ENCODE results near the gene BUD23. TPM values are rescaled to one million over a fixed set of nuclear protein-coding genes. Genes with fewer than 3 reads are reported as not detected.

The BUD23 gene
- total RNA-seq, 1 experiment from 2014 or later: 124 TPM

- intact Hi-C loops (cut with micrococcal nuclease; ENCODE audit: unreplicated experiment): no loop called here
Observed at GRCh38 chr7:73649576-73649975, 33.8 kb upstream of the BUD23 start.

GRCh38 chr7:73650524-73650923 is 32.9 kb upstream of the BUD23 start:
- no peak overlapping the region for H3K27ac ChIP-seq (ENCODE audit: low read length)
- no peak overlapping the region for H3K4me3 ChIP-seq (ENCODE audit: low read depth in 2 of 2, low read length in 2 of 2)
- no peaks in the 10 kb centered on the region for H3K9me3 ChIP-seq (ENCODE audit: control insufficient read depth, insufficient read depth, low read depth, low read length)
- CTCF ChIA-PET: no interaction called here
- intact Hi-C loops (cut with micrococcal nuclease; ENCODE audit: unreplicated experiment): no loop called here
- DNase-seq (ENCODE audit: low read depth, low spot score): no peak
- POLR2A ChIA-PET: no interaction called here
- no peaks in the 10 kb centered on the region for H3K36me3 ChIP-seq (ENCODE audit: control insufficient read depth, insufficient read depth, low read length)
- no peak for TF ChIP-seq CTCF (IDR thresholded peaks at IDR 0.05)
- no peak for TF ChIP-seq REST (IDR thresholded peaks at IDR 0.05; ENCODE audit: insufficient read depth in 1 of 2, low read depth in 2 of 2, low read length in 1 of 2)
- TF ChIP-seq SIN3A (IDR thresholded peaks at IDR 0.05; ENCODE audit: borderline replicate concordance, insufficient read depth, low read depth, low read length): no peak
- TF ChIP-seq TCF7L2 (IDR thresholded peaks at IDR 0.05; ENCODE audit: low read depth, low read length): no peak
- TF ChIP-seq POLR2AphosphoS5 (IDR thresholded peaks at IDR 0.05; ENCODE audit: low read depth, low read length): no peak
- in situ Hi-C loops (cut with HindIII; ENCODE audit: low pct_unique_long_range_greater_than_20kb, low sequenced_read_pairs): no loop called here
- BruUV-seq (replicated peaks): no TSS peak
- peaks cover 3% of the 10 kb centered on the region; the same call in 1 of the 2 replicates for H3K27me3 ChIP-seq (ENCODE audit: control insufficient read depth, insufficient read depth, low read length)
- H3K4me1 ChIP-seq (ENCODE audit: control insufficient read depth, insufficient read depth, low read length): peaks cover 7% of the 10 kb centered on the region; the same call in 1 of the 2 replicates
- ATAC-seq: no peak

More at GRCh38 chr7:73649576-73649975, 33.8 kb upstream of the BUD23 start:
- Histone ChIP-seq H3K4me1 (ENCODE audit: control insufficient read depth, insufficient read depth, low read length) (peaks cover 7% of the 10 kb centered on the region; the same call in 1 of the 2 replicates), H3K4me3 (ENCODE audit: low read depth in 2 of 2, low read length in 2 of 2) (no peak overlapping the region), H3K27ac (ENCODE audit: low read length) (no peak overlapping the region), H3K27me3 (ENCODE audit: control insufficient read depth, insufficient read depth, low read length) (peaks cover 3% of the 10 kb centered on the region; the same call in 1 of the 2 replicates), H3K9me3 (ENCODE audit: control insufficient read depth, insufficient read depth, low read depth, low read length) (no peaks in the 10 kb centered on the region), H3K36me3 (ENCODE audit: control insufficient read depth, insufficient read depth, low read length) (no peaks in the 10 kb centered on the region)
- TF ChIP-seq TCF7L2 (IDR thresholded peaks at IDR 0.05; ENCODE audit: low read depth, low read length) (no peak), REST (IDR thresholded peaks at IDR 0.05; ENCODE audit: insufficient read depth in 1 of 2, low read depth in 2 of 2, low read length in 1 of 2) (no peak), CTCF (IDR thresholded peaks at IDR 0.05) (no peak), POLR2AphosphoS5 (IDR thresholded peaks at IDR 0.05; ENCODE audit: low read depth, low read length) (no peak), SIN3A (IDR thresholded peaks at IDR 0.05; ENCODE audit: borderline replicate concordance, insufficient read depth, low read depth, low read length) (no peak)
- DNase-seq (ENCODE audit: low read depth, low spot score): no peak
- POLR2A ChIA-PET: no interaction called here
- BruUV-seq (replicated peaks): no TSS peak
- CTCF ChIA-PET: no interaction called here
- in situ Hi-C loops (cut with HindIII; ENCODE audit: low pct_unique_long_range_greater_than_20kb, low sequenced_read_pairs): no loop called here
- no peak for ATAC-seq

Data from Panc1 (cell line).